ENCODE data around the gene TAX1BP1.

Gene TAX1BP1

DNA sequence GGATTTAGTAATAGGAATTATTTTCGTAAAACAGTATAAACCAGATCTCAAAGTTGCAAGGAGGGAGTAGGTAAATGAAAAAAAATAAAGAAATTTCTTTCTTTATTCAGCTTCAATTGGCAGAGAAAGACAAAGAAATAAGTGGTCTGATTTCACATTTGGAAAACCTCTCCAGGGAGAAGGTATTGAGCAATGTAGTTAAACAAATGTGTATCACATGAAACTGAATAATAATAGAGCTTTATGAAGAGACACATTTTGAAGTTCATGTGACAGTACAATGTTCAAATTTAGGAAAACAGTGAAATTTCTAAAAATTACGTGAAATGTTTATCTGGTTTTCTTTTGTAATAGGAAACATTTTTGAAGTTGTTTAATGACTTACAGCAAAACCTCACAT lies 63.0 kb downstream of the TAX1BP1 start:
- DNase-seq (ENCODE audit: low read depth) = peak; percentile 34
- no peak overlapping the region for H3K4me3 ChIP-seq (ENCODE audit: low read depth, low read length)

DNA sequence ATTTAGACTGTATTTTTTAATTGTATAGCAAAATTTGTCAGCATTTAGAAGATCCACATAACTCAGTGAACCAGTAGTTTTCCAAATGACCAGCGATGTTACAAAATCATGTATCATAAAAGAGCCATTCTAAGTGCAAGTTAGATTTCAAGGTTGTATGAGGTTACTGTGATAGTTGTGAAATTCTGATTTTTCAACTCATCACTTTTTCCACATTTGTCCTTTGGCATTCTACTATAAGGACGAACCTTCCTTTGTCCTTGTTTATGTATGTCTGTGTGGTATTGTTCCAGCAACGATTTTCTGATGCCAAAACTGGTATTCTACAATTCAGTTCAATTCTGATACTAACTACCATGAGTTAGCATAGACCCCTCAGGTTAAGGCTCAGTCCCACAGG lies 64.2 kb downstream of the TAX1BP1 start:
- no peak for DNase-seq (ENCODE audit: low read depth)
- H3K4me3 ChIP-seq (ENCODE audit: low read depth, low read length) = no peak overlapping the region
- TF ChIP-seq, protein P1, sequence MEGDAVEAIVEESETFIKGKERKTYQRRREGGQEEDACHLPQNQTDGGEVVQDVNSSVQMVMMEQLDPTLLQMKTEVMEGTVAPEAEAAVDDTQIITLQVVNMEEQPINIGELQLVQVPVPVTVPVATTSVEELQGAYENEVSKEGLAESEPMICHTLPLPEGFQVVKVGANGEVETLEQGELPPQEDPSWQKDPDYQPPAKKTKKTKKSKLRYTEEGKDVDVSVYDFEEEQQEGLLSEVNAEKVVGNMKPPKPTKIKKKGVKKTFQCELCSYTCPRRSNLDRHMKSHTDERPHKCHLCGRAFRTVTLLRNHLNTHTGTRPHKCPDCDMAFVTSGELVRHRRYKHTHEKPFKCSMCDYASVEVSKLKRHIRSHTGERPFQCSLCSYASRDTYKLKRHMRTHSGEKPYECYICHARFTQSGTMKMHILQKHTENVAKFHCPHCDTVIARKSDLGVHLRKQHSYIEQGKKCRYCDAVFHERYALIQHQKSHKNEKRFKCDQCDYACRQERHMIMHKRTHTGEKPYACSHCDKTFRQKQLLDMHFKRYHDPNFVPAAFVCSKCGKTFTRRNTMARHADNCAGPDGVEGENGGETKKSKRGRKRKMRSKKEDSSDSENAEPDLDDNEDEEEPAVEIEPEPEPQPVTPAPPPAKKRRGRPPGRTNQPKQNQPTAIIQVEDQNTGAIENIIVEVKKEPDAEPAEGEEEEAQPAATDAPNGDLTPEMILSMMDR (IDR thresholded peaks at IDR 0.05; ENCODE audit: low read depth, low read length) = no peak
- no peak for TF ChIP-seq MYC (IDR thresholded peaks at IDR 0.05; ENCODE audit: low read depth, low read length)
- TF ChIP-seq, protein P2, sequence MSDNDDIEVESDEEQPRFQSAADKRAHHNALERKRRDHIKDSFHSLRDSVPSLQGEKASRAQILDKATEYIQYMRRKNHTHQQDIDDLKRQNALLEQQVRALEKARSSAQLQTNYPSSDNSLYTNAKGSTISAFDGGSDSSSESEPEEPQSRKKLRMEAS (IDR thresholded peaks at IDR 0.05; ENCODE audit: low read depth, low read length) = no peak
- no peak for TF ChIP-seq POLR2A (IDR thresholded peaks at IDR 0.05; ENCODE audit: extremely low read depth, insufficient read length)

More for the DNA sequence above, 63.0 kb downstream of the TAX1BP1 start:
- TF ChIP-seq, protein P2 (IDR thresholded peaks at IDR 0.05; ENCODE audit: low read depth, low read length) = no peak
- no peak for TF ChIP-seq POLR2A (IDR thresholded peaks at IDR 0.05; ENCODE audit: extremely low read depth, insufficient read length)
- TF ChIP-seq MYC (IDR thresholded peaks at IDR 0.05; ENCODE audit: low read depth, low read length) = no peak

DNA sequence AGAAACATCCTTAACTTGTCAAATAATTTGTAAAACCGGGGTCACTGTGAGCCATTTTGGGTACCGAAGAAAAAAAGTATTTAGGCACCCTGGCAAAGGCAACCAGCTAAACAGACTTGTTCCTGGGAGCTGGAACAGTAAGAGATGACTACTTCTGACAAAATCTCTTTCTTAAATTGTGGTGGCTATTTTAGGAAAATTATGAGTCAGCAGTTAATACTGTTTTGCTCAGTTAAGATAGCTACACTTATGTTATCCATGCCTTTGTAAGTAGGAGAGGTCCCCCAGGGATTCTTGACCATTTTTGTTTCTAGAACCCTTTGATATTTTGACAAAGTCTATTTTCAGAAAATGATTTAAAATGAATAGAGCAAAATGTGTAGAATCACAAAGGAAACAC lies 68.7 kb downstream of the TAX1BP1 start:
- TF ChIP-seq POLR2A (IDR thresholded peaks at IDR 0.05; ENCODE audit: extremely low read depth, insufficient read length) = no peak
- no peak for TF ChIP-seq MYC (IDR thresholded peaks at IDR 0.05; ENCODE audit: low read depth, low read length)
- TF ChIP-seq, protein P1 (IDR thresholded peaks at IDR 0.05; ENCODE audit: low read depth, low read length) = no peak
- TF ChIP-seq, protein P2 (IDR thresholded peaks at IDR 0.05; ENCODE audit: low read depth, low read length) = no peak
- DNase-seq (ENCODE audit: low read depth) = peak; percentile 14
- H3K4me3 ChIP-seq (ENCODE audit: low read depth, low read length) = no peak overlapping the region

DNA sequence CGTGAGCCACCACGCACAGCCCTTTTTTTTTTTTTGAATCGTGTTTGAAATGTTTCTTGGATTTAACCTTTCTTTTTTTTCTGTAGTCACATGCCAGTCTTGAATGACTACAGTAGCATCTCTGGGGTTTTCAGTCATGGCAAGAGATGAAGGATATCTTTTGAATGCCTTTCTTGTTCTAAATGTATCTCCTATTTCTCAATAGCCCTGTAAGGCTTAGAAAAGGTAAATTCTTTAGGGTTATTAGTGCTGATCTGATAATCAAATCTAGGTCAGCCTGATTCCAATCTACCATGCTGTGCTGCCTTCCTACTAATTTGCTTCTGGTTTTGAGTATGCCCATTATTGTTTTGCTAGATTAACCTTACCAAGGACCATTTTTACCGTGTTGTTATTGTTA lies 70.2 kb downstream of the TAX1BP1 start:
- TF ChIP-seq, protein P2 (IDR thresholded peaks at IDR 0.05; ENCODE audit: low read depth, low read length) = no peak
- TF ChIP-seq, protein P1 (IDR thresholded peaks at IDR 0.05; ENCODE audit: low read depth, low read length) = no peak
- TF ChIP-seq MYC (IDR thresholded peaks at IDR 0.05; ENCODE audit: low read depth, low read length) (no peak), POLR2A (IDR thresholded peaks at IDR 0.05; ENCODE audit: extremely low read depth, insufficient read length) (no peak)

DNA sequence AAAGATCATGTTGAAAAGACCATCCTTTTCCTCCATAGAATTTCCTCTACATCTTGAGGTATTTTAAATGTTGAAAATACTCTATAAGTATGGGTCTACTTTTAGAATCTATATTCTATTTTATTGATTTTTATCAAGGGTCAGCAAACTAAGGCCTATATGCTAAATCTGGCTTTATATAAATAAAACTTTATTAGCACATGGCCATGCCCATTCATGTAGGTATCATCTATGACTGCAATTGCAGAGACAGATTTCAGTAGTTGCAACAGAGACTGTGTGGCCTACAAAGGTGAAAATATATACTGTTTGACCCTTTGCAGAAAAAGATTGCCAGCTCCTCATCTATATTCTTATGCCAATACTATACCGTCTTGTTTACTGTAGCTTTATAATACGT lies 72.7 kb downstream of the TAX1BP1 start:
- H3K4me3 ChIP-seq (ENCODE audit: low read depth, low read length) = no peak overlapping the region
- DNase-seq (ENCODE audit: low read depth) = no peak
- no peak for TF ChIP-seq MYC (IDR thresholded peaks at IDR 0.05; ENCODE audit: low read depth, low read length)
- TF ChIP-seq, protein P1 (IDR thresholded peaks at IDR 0.05; ENCODE audit: low read depth, low read length) = no peak
- TF ChIP-seq, protein P2 (IDR thresholded peaks at IDR 0.05; ENCODE audit: low read depth, low read length) = no peak
- TF ChIP-seq POLR2A (IDR thresholded peaks at IDR 0.05; ENCODE audit: extremely low read depth, insufficient read length) = no peak

More for the DNA sequence above, 70.2 kb downstream of the TAX1BP1 start:
- no peak for DNase-seq (ENCODE audit: low read depth)
- no peak overlapping the region for H3K4me3 ChIP-seq (ENCODE audit: low read depth, low read length)

DNA sequence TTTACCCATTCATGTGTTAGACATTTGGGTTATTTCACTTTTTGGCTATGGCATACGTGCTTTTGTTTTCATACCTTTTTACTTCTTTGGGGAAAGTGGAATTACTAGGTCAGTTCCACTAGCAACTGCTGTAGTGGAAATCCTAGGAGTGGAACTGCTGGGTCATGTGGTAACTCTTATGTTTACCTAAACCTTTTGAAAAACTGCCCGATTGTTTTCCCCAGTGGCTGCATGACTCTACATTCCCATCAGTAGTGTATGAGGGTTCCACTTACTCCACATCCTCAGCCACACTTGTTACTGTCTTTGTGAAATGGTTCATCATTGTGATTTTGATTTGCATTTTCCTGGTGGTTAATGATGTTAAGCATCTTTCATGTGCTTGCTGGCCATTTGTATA lies 82.3 kb downstream of the TAX1BP1 start:
- TF ChIP-seq, protein P2 (IDR thresholded peaks at IDR 0.05; ENCODE audit: low read depth, low read length) = no peak
- TF ChIP-seq POLR2A (IDR thresholded peaks at IDR 0.05; ENCODE audit: extremely low read depth, insufficient read length) (no peak), MYC (IDR thresholded peaks at IDR 0.05; ENCODE audit: low read depth, low read length) (no peak)
- TF ChIP-seq, protein P1 (IDR thresholded peaks at IDR 0.05; ENCODE audit: low read depth, low read length) = no peak
- no peak for DNase-seq (ENCODE audit: low read depth)
- no peak overlapping the region for H3K4me3 ChIP-seq (ENCODE audit: low read depth, low read length)

Measured in NB4 (cell line).